GM23338 (cell line): ENCODE results near the gene NDUFA12. TPM values are rescaled to one million over a fixed set of nuclear protein-coding genes. Genes with fewer than 3 reads are reported as not detected.

ENCODE experiments used
- ATAC-seq: fragments of 200-7000 bp; cut with Tn5 transposase; 3 replicates; pipeline ENCODE4 v1.9.1; 2020
- DNase-seq: peaks from one replicate; pipeline ENCODE4 v3.0.0-alpha.2; 2015; ENCODE audit warnings: low spot score
- H2AFZ ChIP-seq: fragments of 200-600 bp; sonication (generic); 2 replicates; pipeline ENCODE4 v1.8.0; 2016; ENCODE audit warnings: antibody characterized with exemption, mild to moderate bottlenecking, moderate library complexity
- H3F3A ChIP-seq: fragments of 200-600 bp; sonication (generic); replicated peaks from 2 replicates; pipeline ENCODE4 v1.8.0; 2017; ENCODE audit warnings: antibody characterized with exemption, mixed run types, low read depth
- H3K27ac ChIP-seq: fragments of 200-600 bp; sonication (generic); 2 replicates; pipeline ENCODE4 v1.6.1; 2016; ENCODE audit warnings: low read depth
- H3K27me3 ChIP-seq: fragments of 200-600 bp; sonication (generic); 2 replicates; pipeline ENCODE4 v1.8.0; 2016; ENCODE audit warnings: mild to moderate bottlenecking, mixed run types, moderate library complexity; ENCODE audit not compliant: insufficient read depth
- H3K36me3 ChIP-seq: fragments of 200-600 bp; sonication (generic); 2 replicates; pipeline ENCODE4 v1.8.0; 2016; ENCODE audit warnings: mild to moderate bottlenecking; ENCODE audit not compliant: insufficient read depth
- H3K4me1 ChIP-seq: fragments of 200-600 bp; sonication (generic); 2 replicates; pipeline ENCODE4 v1.8.0; 2016; ENCODE audit warnings: mild to moderate bottlenecking, moderate library complexity; ENCODE audit not compliant: insufficient read depth
- H3K4me2 ChIP-seq: fragments of 200-600 bp; sonication (generic); 2 replicates; pipeline ENCODE4 v1.7.1; 2017; ENCODE audit warnings: mixed run types
- H3K4me3 ChIP-seq: fragments of 200-600 bp; sonication (generic); 2 replicates; pipeline ENCODE4 v1.6.1; 2016; ENCODE audit warnings: mixed run types
- H3K79me2 ChIP-seq: fragments of 200-600 bp; sonication (generic); replicated peaks from 2 replicates; pipeline ENCODE4 v1.8.0; 2017; ENCODE audit warnings: mild to moderate bottlenecking; ENCODE audit not compliant: insufficient read depth
- H3K9me2 ChIP-seq: fragments of 200-600 bp; sonication (generic); 2 replicates; pipeline ENCODE4 v1.8.0; 2017; ENCODE audit not compliant: insufficient read depth
- H4K20me1 ChIP-seq: fragments of 200-600 bp; sonication (generic); replicated peaks from 2 replicates; pipeline ENCODE4 v1.8.0; 2017; ENCODE audit warnings: mild to moderate bottlenecking; ENCODE audit not compliant: insufficient read depth
- H3K27ac Mint-ChIP-seq: 2 replicates; pipeline ENCODE4 v1.8.0; 2020; ENCODE audit warnings: inconsistent platforms, mild to moderate bottlenecking, moderate library complexity, mixed read lengths
- H3K27me3 Mint-ChIP-seq: 3 replicates; pipeline ENCODE4 v1.8.0; 2022; ENCODE audit warnings: low read depth, mild to moderate bottlenecking, moderate library complexity, mixed read lengths, inconsistent platforms; ENCODE audit not compliant: insufficient read depth, poor library complexity
- H3K36me3 Mint-ChIP-seq: 3 replicates; pipeline ENCODE4 v1.8.0; 2021; ENCODE audit warnings: low read depth, mild to moderate bottlenecking, inconsistent platforms, moderate library complexity, mixed read lengths
- H3K4me1 Mint-ChIP-seq: 3 replicates; pipeline ENCODE4 v1.8.0; 2020; ENCODE audit warnings: mild to moderate bottlenecking, inconsistent platforms, mixed read lengths
- H3K4me3 Mint-ChIP-seq: 3 replicates; pipeline ENCODE4 v1.8.0; 2021; ENCODE audit warnings: moderate library complexity, mild to moderate bottlenecking, inconsistent platforms, mixed read lengths
- H3K9me3 Mint-ChIP-seq: 3 replicates; pipeline ENCODE4 v1.8.0; 2020; ENCODE audit warnings: moderate library complexity, mild to moderate bottlenecking, inconsistent platforms, mixed read lengths
- CREB1 ChIP-seq: fragments of 250-450 bp; sonication (Bioruptor Pico); IDR thresholded peaks from 2 replicates; pipeline ENCODE4 v1.5.0; 2020; ENCODE audit warnings: low read depth, mild to moderate bottlenecking, moderate library complexity
- CTCF ChIP-seq, 2 experiments: fragments of 200-600 bp in 1 of 2; sonication (generic) in 1 of 2; conservative IDR thresholded peaks; 2 replicates each; pipeline versions ENCODE4 v1.5.1 to v1.6.1; 2016 to 2017; ENCODE audit warnings: antibody characterized with exemption in 2 of 2, low read depth in 2 of 2, mild to moderate bottlenecking in 2 of 2, moderate library complexity in 1 of 2
- ETS1 ChIP-seq: IDR thresholded peaks from 2 replicates; pipeline ENCODE4 v1.6.1; 2016; ENCODE audit warnings: antibody characterized with exemption
- EZH2 ChIP-seq: fragments of 200-600 bp; sonication (generic); IDR thresholded peaks from one replicate; pipeline ENCODE4 v1.8.0; 2017; ENCODE audit warnings: antibody characterized with exemption, mild to moderate bottlenecking, low read depth; ENCODE audit not compliant: unreplicated experiment
- EZH2phosphoT487 ChIP-seq: fragments of 200-600 bp; sonication (generic); IDR thresholded peaks from one replicate; pipeline ENCODE4 v1.8.1; 2018; ENCODE audit warnings: antibody characterized with exemption; ENCODE audit not compliant: unreplicated experiment
- JUNB ChIP-seq: IDR thresholded peaks from one replicate; pipeline ENCODE4 v1.6.1; 2016; ENCODE audit warnings: antibody characterized with exemption; ENCODE audit not compliant: unreplicated experiment
- NANOG ChIP-seq: IDR thresholded peaks from 2 replicates; pipeline ENCODE4 v1.6.1; 2016; ENCODE audit warnings: antibody characterized with exemption, borderline replicate concordance
- POLR2AphosphoS5 ChIP-seq: IDR thresholded peaks from 2 replicates; pipeline ENCODE4 v1.6.1; 2016; ENCODE audit warnings: antibody characterized with exemption, low read depth
- REST ChIP-seq: IDR thresholded peaks from one replicate; pipeline ENCODE4 v1.6.1; 2018; ENCODE audit warnings: antibody characterized with exemption; ENCODE audit not compliant: unreplicated experiment
- STAT1 ChIP-seq: IDR thresholded peaks from one replicate; pipeline ENCODE4 v1.6.1; 2016; ENCODE audit warnings: antibody characterized with exemption; ENCODE audit not compliant: unreplicated experiment
- ZNF114 ChIP-seq: fragments of 250-450 bp; sonication (Bioruptor Pico); IDR thresholded peaks from 2 replicates; pipeline ENCODE4 v1.5.0; 2020; ENCODE audit warnings: mild to moderate bottlenecking, moderate library complexity
- ZNF331 ChIP-seq: fragments of 250-450 bp; sonication (Bioruptor Pico); IDR thresholded peaks from 2 replicates; pipeline ENCODE4 v1.5.0; 2020; ENCODE audit warnings: low read depth, mild to moderate bottlenecking, moderate library complexity
- ZNF462 ChIP-seq: fragments of 250-450 bp; sonication (Bioruptor Pico); IDR thresholded peaks from 2 replicates; pipeline ENCODE4 v1.5.0; 2020; ENCODE audit warnings: mild to moderate bottlenecking, moderate library complexity
- polyA plus RNA-seq: library from polyadenylated mRNA; unstranded; fragments of >200 nt; fragmentation: Nextera tagmentation; extraction: Ambion mirVana; gene quantifications from 2 replicates; pipeline ENCODE4 v1.2.1, GENCODE V29; 2016
- total RNA-seq: library from RNA; depleted of rRNA; stranded (reverse); fragments of >200 nt; shearing (Covaris generic); gene quantifications from 2 replicates; pipeline ENCODE4 v1.2.3, GENCODE V29; 2014

The NDUFA12 gene
- total and polyA plus RNA-seq, 2 experiments from 2014 or later = 84.9 to 386 TPM

- H3K79me2 ChIP-seq = no peaks in the 10 kb centered on the region
- DNase-seq (no peak), ATAC-seq (no peak)
- Mint-ChIP-seq H3K4me3 (no peak overlapping the region), H3K36me3 (peaks cover 10% of the 10 kb centered on the region; the same call in 2 of the 3 replicates), H3K27me3 (no peaks in the 10 kb centered on the region), H3K9me3 (no peaks in the 10 kb centered on the region), H3K4me1 (no peaks in the 10 kb centered on the region), H3K27ac (no peak overlapping the region)
- no peaks in the 10 kb centered on the region for H3K9me2 ChIP-seq
- H3F3A ChIP-seq = no peaks in the 10 kb centered on the region
- H3K27ac ChIP-seq = no peak overlapping the region
- H3K4me3 ChIP-seq = no peak overlapping the region
- TF ChIP-seq EZH2phosphoT487 = no peak
- no peak for TF ChIP-seq NANOG
- TF ChIP-seq JUNB = no peak
- TF ChIP-seq CREB1 (CRISPR knock-in tag) = no peak
- TF ChIP-seq EZH2 = no peak
- TF ChIP-seq ZNF331 (CRISPR knock-in tag) = no peak
- TF ChIP-seq ZNF114 (CRISPR knock-in tag) = no peak
- no peak for TF ChIP-seq ZNF462
- no peak for TF ChIP-seq STAT1
- no peak for TF ChIP-seq CTCF (conservative IDR thresholded peaks at IDR 0.05; ENCODE audit: low read depth in 2 of 2)
- TF ChIP-seq ETS1 = no peak
- TF ChIP-seq POLR2AphosphoS5 = no peak
- TF ChIP-seq REST = no peak
- no peaks in the 10 kb centered on the region for H3K4me1 ChIP-seq
- H3K36me3 ChIP-seq = peaks cover 7% of the 10 kb centered on the region; the same call in 1 of the 2 replicates
- H3K27me3 ChIP-seq = no peaks in the 10 kb centered on the region
- H3K4me2 ChIP-seq = no peak overlapping the region
- 0 out of 2 replicates have a peak, but pooled peaks cover 5% of the 10 kb centered on the region for H4K20me1 ChIP-seq
- H2AFZ ChIP-seq = no peak overlapping the region
Observed at GRCh38 chr12:95022477-95022876, 19.0 kb upstream of the NDUFA12 start.
